IMR-90 (cell line): ENCODE results near the gene PNMA6E.

Experiments used
- CEBPB ChIP-seq: IDR thresholded peaks from 2 replicates; pipeline ENCODE4 v1.6.1; 2012; ENCODE audit warnings: low read depth, low read length, improper control_type of control experiment
- CTCF ChIP-seq: conservative IDR thresholded peaks from 2 replicates; pipeline ENCODE4 v1.5.1; 2012; ENCODE audit warnings: mild to moderate bottlenecking, low read depth, low read length, improper control_type of control experiment
- MAZ ChIP-seq: IDR thresholded peaks from 2 replicates; pipeline ENCODE4 v1.6.1; 2012; ENCODE audit warnings: low read depth, mild to moderate bottlenecking, low read length, improper control_type of control experiment, moderate library complexity, borderline replicate concordance
- POLR2A ChIP-seq: IDR thresholded peaks from 2 replicates; pipeline ENCODE4 v1.6.1; 2012; ENCODE audit warnings: mild to moderate bottlenecking, low read depth, low read length
- RAD21 ChIP-seq: IDR thresholded peaks from 2 replicates; pipeline ENCODE4 v1.6.1; 2012; ENCODE audit warnings: low read length, improper control_type of control experiment
- RFX5 ChIP-seq: IDR thresholded peaks from 2 replicates; pipeline ENCODE4 v1.8.0; 2012; ENCODE audit warnings: low read depth, mild to moderate bottlenecking, low read length, moderate library complexity

DNA sequence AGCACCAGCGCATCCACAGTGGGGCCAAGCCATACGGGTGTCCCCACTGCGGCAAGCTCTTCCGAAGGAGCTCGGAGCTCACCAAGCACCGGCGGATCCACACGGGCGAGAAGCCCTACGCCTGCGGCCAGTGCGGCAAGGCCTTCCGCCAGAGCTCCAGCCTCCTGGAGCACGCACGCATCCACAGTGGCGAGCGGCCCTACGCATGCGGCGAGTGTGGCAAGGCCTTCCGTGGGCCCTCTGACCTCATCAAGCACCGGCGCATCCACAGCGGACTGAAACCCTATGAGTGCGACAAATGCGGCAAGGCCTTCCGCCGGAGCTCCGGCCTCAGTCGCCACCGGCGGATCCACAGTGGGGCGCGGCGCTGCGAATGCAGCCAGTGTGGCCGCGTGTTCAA, 53.6 kb downstream of the PNMA6E start:
- TF ChIP-seq CTCF, result no peak
- no peak for TF ChIP-seq MAZ
- no peak for TF ChIP-seq RAD21
- no peak for TF ChIP-seq RFX5
- no peak for TF ChIP-seq POLR2A
- TF ChIP-seq CEBPB, result no peak
